ENCODE data around the gene LAMA3. TPM values are rescaled to one million over a fixed set of nuclear protein-coding genes. Genes with fewer than 3 reads are reported as not detected.
"Not testable (repeated sequence)": the region's sequence is repeated elsewhere in the genome, so short reads cannot be mapped to it uniquely, and the experiment has no call there.

Gene LAMA3
- total RNA-seq, 1 donor from 2014 or later = 40.1 TPM

DNA sequence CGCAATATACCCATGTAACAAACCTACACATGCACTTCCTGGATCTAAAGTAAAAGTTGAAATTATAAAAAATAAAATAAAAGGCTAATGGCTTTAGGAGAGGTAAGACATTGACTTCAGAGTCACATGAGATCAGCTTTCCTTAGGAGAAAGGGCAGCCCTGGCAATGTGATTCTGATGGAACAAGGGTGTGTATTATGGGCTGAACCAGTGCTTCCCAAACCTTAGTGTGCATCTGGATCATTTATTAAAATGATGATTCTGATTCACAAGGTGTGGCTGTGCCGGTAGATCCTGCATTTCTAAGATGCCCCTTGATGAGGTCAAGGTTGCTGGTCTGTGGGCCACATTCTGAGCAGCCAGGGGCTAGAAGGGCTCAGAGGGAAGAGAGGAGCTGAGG is 42.6 kb downstream of the LAMA3 start:
- no peak for ATAC-seq

DNA sequence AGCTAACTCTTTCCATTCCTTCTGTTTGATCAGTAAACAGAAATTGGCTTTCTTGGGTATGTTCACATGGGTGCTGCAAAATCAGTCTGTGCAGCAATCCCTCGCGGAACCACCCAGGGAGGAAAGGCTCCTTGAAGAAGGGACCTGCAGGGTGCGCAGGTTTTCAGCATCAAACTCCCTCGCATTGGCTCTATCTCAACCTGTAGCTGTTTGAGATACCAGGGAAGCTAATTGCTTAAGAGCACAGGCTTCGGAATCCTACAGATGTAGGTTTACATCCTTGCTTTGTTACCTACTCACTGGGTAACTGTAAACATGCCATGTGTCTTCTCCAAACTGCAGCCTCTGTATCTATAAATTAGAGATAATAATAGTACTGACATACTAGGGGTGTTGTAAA is 43.2 kb downstream of the LAMA3 start:
- ATAC-seq = no peak

DNA sequence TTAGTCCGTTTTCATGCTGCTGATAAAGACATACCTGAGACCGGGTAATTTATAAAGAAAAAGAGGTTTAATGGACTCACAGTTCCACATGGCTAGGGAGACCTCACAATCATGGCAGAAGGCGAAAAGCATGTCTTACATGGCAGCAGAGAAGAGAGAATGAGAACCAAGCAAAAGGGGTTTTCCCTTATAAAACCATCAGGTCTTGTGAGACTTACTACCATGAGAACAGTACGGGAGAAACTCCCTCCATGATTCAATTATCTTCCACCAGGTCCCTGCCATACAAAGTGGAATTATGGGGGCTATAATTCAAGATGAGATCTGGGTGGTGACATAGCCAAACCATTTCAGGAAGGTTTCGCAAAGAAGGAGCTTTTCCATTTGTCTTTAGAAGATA is 44.0 kb downstream of the LAMA3 start:
- ATAC-seq = not testable (repeated sequence)

DNA sequence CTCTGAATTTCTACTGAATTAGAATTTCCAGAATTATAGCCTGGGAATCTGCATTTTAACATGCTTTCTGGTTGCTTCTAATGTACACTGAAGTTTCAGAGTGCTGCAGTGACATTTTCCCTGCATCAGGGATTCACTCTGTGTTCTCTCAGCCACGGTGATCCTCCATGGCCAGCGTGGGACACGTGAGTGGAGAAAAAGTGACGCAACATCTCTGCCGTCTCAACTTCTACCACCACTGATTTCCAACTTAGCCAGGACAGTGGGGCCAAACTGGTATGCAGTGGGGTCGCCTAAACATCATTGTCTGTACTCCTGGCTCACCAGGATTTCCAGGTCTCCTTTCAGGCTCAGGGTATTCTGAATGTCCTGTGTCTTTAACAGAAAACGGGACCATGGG is 44.6 kb downstream of the LAMA3 start:
- no peak for ATAC-seq

DNA sequence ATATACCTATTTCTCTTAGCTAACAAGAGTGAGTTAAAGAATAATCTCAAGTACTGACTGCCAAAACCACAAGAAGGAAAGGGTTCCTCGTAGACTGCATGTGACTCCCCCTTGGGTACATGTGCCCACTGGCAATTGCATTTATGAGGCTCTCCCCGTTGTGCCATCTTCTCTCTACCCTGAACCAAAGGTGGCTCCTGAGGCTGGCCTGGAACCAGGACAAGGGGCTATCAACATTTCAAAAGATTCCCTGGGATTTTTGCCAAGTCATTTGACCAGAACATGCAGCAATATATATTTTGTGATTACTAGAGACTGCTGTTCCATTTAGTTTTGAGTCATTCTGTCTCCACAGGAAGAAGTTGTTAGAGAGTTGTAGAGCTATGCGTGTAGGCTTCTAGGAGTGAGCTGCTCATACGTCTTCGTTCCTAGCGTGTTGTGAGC is 45.8 kb downstream of the LAMA3 start:
- ATAC-seq = no peak

DNA sequence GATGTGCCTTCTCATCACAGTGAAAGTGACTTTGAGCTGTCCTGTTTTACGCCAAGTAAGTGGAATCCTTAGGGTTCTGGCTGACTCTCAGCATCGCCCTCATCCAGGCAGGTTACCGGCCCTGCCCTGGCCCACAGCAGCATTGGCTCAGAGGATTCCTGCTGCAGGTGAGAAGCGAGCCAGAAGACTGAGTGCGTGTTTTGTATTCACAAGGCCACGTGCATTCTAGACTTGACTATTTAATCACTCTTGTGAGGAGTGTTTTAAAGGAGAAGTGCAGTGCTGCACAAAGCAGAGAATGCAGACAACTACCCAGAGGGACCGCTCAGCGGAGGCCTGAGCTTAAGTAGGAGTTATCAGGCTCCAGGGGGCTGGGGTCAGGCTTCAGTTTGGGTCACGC is 48.3 kb downstream of the LAMA3 start:
- ATAC-seq = no peak

DNA sequence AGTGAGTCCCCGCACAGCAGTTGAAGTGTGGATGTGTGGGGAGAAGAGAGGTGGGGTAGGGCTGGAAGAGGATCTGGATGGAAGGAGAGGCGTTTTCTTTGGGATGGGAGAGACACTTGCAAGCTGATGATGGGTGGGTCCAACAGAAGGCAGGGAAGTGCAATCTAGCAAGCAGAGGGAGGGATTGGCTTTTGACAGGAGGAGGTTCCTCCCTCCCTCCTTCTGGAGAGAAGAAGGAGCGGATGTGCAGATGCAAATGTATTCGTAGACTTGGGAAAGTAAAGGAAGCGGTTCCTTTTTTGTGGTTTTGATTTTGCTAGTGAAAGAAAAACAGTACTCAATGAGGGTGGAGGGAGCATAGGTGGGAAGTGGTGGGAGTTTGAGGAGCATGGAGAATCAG is 48.9 kb downstream of the LAMA3 start:
- no peak for ATAC-seq

DNA sequence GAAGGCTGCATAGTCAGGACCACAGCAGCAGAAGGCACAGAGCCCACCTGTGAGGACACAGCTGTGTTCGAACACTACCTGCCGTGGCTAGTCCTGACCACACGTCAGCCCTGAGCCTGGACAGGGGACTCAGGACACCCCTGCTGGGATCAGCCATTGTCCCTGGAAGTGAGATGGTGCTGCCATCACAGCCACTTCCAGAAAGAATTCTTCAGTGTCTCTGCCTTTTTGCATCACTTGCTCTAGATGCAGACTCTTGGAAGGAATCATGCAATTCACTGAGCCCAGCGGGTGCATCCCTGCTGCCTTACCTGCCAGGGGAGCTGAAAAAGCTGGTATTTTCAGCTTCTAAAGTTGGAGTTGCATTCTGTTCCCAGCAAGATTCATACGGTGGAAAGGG is 49.3 kb downstream of the LAMA3 start:
- no peak for ATAC-seq

DNA sequence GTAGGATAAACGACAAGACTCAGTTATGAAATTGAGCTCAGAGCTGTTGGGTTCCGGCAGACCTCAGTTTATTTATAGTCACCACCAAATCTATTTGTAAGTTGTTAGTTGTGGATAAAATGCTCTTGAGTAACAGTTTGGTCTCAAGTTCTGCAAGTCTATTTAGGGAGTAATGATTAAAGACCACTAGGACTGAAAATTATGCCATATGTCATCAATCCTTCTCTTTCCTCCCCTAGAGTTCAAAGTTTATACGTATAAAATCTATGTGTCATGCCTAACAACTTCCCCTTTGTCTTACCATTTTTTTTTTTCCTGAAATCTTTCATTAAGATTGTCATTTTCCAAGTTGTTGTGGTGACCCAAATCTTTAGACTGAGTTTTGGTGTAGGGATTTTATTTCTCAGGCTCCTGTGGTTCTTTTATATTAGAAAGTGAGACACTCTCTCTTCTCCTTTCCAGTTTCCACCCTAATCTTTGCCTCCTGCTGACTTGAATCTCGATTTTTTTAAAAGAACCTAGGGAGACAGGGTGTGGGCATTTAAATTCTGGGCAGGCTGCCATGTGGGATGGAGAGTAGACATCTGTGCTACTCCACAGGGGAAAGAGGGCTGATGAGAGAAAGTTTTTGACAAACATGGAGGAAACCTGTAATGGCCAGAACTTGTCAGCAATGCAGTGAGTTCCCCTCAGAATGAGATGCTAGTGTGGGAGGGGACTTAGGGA is 51.0 kb downstream of the LAMA3 start:
- ATAC-seq = no peak

DNA sequence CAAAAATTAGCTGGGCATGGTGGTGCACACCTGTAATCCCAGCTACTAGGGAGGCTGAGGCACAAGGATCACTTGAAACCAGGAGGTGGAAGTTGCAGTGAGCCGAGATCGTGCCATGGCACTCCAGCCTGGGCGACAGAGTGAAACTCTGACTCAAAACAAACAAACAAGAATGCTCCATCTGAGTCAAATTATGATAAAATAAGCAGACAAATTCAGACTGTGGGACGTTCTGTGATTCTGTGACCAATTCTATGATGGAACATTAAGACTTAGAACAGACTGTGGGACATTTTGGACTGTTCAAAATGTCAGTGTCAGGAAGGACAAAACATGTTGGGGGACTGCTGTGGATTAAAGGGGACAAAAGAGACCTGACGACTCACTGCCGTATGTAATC is 52.7 kb downstream of the LAMA3 start:
- not testable (repeated sequence) for ATAC-seq

DNA sequence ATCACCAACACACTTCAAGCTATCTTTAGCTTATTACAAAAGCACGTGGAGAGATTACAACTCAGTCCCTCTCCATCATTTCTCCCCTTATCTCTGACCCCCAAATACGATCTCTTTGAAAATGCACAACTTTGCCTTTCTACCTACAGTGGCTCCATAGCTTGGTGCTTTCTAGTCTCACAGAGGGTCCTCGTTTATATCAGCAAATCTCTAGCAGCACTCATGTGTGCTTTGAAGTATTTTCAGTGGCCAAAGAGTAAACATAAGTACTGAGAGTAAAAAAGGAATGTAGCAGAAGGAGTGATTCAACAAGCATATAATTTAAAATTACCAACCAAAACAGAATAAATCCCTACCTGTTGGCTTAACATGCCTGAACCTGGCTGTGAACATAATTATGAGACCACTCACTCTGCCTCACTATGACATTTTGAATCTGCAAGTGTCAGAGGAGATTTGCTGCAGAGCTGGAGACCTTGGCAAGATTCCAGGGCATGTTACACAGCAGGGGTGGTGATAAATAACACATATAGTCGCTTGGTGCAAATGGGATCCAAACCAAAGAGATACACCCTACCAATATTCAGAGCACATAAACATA is 54.6 kb downstream of the LAMA3 start:
- no peak for ATAC-seq

DNA sequence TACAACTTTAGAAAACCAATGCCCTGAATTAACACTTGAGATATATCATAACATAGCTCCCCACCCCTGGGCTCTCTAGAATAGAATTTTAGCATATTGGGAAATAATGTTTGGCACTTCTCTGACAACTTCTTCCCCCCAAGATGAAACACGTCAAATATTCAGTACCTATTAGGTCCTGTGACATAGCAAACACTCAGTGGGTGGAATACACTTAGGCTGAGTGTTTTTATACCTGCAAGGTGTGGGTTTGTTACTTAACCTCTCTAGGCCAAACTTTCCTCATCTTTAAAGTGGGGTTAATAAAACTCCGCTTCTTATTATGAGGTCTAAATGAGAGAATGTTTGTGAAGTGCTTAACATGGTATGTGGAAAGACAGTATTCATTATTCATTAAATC is 56.1 kb downstream of the LAMA3 start:
- no peak for ATAC-seq

DNA sequence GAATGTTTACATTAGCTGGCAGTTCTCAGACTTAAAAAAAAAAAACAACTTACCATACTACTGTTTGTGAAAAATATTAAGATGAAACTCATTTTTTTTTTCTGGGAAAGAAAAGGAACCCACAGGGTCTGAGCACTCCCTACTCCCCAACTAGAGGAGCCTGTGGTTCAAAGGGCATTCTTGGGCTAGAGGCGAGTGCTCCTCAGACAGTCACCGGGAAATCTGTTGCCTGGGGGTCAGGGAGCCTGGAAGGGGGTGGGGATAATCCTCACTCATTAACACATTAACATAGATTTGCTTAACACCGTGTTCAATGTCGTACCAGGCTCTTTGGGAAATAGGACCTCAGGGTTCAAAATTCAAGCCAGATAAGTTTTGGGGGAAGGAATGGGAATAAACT is 57.6 kb downstream of the LAMA3 start:
- no peak for ATAC-seq

DNA sequence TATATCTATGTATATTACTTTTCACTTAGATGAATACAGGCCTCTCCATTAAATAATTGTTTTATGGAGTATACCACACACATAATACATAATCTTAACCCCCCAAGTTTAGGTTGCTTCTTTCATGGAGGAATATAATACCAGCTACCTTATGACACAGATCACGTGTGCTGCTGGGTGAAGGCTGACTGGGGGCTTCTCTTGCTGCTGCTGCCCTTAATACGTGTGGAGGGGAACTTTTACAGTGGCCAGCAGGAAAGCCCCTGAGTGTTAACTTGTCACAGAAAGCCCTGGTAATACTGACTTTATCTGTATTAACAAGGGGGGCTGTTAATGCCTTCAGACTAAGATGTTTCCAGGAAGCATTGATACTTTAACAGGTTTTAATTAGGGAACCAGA is 63.1 kb downstream of the LAMA3 start:
- no peak for ATAC-seq

DNA sequence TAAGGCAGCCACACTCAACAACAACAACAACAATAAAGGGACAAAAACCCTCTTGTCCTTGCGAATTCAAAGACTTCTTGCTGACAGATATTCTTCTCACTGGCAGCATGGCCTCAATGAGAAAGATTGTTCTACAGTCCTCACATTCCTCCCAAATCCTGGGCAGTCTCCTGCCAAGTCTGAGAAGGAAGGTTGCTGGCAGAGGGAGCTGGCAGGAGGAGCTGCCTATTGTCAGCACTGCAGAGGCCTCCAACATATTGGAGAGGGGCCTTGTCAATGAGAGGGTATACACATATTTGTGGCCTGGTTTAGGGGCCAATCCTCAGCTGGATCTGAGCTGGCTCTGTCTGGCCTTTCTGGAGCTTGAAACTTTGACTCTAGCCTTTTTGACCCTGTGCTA is 63.5 kb downstream of the LAMA3 start:
- ATAC-seq = no peak

DNA sequence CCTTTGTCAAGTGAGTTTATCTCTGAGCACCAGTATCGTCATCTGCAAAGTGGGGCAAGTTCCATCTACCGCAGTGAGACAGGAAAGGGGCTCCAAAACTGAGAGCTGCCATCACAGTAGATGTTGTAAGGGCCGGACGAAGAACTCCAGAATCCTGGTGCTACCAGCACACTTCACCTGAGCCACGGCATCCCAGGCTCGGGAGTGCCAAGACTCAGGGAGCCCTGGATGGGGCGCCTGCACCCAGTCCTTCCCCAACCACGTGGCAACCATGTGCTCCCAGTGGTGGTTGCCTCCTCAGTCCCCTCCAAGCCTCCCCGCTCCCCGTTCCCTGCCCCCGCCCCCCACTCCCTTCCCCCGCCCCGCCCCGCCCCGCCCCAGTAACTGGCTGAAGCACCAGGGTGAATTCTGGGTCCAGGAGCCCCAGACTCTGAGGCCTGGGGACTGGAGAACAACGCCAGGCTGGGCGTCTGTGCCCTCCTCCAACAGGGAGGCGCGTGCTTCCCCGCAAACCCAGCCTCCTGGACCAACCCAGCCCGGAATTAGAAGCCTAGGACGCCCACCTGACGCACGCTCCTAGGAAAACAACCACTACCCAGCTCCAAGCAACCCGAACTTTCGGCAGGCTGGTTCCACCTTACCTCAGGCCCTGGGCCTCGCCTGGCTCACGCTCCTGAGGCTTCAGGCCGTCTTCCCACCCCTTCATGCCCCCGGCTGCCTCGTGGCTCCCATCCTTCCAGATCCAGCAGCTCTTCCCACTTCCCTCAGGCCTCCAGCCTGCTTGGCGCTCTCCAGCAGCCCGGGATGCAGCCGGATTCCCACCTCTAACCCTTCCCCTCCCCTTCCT is 67.6 kb downstream of the LAMA3 start:
- ATAC-seq = no peak

DNA sequence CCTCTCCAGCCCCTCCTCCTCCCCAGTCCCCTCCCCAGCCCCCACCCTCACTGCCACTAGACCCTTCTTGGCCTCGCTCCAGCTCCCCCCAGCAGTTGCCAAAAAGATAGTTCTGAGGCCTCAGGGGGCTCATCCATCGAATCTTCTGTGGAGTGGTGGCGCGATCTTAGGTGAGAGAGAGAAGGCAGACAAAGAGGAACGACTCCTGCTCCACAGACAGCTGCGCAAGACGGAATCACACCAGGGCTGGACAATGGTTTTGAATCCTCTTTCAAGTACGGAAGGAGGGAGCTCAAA is 68.1 kb downstream of the LAMA3 start:
- no peak for ATAC-seq

DNA sequence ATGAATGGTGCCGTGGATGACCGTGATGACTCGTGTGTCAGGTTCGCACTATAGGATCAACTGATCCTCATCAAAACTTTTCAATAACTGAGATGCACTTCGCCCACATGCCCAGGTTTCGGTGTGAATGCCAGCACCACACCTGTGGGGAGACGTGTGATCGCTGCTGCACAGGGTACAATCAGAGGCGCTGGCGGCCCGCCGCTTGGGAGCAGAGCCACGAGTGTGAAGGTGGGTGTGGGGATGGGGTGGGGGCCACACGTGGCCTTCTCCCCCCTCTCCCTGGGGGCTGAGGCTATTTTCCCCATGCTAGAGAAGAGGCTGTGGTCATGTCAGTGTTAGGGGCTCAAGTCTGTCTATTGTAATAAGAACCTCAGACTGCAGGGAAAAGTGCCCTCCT is 69.0 kb downstream of the LAMA3 start:
- ATAC-seq = no peak

DNA sequence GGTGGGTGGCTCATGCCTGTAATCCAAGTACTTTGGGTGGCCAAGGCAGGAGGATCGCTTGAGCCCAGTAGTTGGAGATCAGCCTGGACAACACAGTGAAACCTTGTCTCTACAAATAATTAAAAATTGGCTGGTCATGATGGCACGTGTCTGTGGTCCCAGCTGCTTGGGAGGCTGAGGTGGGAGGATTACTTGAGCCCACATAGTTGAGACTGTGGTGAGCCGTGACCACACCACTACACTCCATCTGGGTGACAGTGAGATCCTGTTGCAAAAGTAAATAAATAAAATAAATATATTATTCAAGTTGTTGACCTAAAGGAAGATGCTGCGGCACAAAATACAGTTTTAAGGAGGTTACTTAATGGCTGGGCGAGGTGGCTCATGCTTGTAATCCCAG is 72.7 kb downstream of the LAMA3 start:
- ATAC-seq = no peak

DNA sequence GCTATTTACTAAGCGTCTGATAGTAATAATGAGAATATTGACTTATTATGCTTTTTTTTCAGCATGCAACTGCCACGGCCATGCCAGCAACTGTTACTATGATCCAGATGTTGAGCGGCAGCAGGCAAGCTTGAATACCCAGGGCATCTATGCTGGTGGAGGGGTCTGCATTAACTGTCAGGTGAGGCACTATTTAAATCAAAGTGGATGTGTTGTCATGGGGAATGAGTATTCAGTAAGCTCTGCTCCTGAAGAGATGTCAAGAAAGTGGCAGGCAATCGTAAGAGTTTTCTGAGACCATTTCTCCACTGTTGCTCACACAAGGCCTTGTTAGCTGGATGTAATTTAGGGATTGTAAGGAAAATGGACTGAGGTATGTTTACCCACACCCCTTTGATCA is 74.1 kb downstream of the LAMA3 start:
- no peak for ATAC-seq

DNA sequence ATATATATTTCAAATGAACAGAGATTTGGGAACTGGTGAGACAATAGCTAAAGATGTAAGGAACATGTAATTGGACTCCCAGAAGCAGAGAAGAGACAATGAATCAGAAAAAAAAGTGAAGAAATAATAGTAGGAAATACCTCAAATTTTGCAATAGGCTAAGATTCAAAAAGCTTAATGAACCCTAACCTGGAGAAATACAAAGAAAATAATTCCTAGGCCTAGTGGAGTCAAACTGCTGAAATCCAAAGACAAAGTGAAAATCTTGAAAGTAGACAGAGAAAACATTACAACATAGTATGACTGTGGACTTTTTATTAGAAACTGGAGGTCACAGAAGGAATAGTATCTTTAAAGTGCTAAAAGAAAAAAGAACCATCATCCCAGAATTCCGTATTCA is 76.7 kb downstream of the LAMA3 start:
- no peak for ATAC-seq

DNA sequence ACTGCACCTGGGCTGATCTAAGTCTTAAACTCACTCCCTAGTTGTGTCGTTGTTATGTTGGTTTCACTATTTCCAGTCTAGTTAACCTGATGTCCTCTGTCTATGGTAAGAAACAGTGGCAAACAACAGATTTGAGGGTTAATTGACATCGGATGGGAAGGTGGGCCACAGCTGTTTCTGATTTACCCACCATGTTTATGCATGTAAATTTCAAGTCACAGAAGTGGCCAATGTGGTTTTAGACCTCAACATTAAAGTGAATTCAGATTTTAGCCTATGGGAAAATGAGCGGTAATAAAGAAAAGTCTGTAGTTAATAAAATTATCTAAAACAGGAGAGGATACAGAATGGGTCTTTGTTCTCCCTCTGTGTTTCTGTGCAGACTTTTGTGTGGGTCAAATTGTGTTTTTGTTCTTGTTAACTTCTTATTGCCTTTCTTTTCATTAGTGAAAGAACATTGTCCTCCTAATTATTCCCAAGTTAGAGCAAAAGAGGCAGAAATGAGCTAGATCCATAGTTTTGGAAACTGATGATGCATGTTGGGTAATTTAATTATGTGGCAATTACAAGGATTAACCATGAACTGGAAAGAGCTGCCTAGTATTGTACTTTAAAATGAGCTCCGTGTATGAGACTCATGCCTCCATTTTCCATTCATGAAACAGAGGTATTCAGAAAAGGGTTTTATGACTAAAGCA is 83.2 kb downstream of the LAMA3 start:
- no peak for ATAC-seq

DNA sequence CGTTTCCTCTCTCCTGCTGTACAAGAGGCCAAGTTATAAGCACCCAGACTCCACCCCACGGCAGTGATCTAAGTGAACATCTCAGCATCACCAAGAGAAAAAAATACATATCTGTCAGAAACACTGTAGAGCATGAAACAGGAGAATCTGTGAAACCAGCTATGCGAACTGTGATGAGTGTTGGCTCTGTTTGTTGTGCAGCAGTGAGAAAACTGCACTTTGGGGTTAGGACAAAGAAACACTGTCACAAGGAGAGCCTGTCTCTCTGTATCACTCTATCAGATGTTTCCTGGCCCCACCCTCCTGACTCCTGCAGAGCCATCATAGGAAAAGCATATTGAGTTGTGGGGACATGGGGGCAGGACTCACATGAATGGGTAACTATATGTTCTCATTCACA is 87.1 kb downstream of the LAMA3 start:
- ATAC-seq = no peak

All from esophagus mucosa (tissue), 1 donor.